HepG2 (cell line): ENCODE results near the gene YWHAB. TPM values are rescaled to one million over a fixed set of nuclear protein-coding genes. Genes with fewer than 3 reads are reported as not detected.
A peak's percentile ranks its signal among the peaks of the same experiment; 100 is the strongest.

Experiments used
- CHD4 ChIP-seq: fragments of 200-600 bp; sonication (generic); IDR thresholded peaks from 2 replicates; pipeline ENCODE4 v1.7.0; 2017; ENCODE audit warnings: mild to moderate bottlenecking, low read length, borderline replicate concordance
- FOXA1 ChIP-seq, 2 experiments: fragments of 450-650 bp in 1 of 2; sonication (generic) in 1 of 2; formaldehyde crosslinking in 1 of 2; IDR thresholded peaks; 2 replicates each; pipeline versions ENCODE4 v1.4.0 to v1.6.1; 2016 to 2020; ENCODE audit warnings: missing genetic modification reagents in 1 of 2
- FOXP4 ChIP-seq: sonication (generic); formaldehyde crosslinking; IDR thresholded peaks from 2 replicates; pipeline ENCODE4 v1.4.0; 2020; ENCODE audit warnings: missing genetic modification reagents
- HDAC1 ChIP-seq: sonication (generic); formaldehyde crosslinking; IDR thresholded peaks from 2 replicates; pipeline ENCODE4 v1.5.1; 2020; ENCODE audit warnings: mild to moderate bottlenecking, missing genetic modification reagents
- HOXA5 ChIP-seq: sonication (generic); formaldehyde crosslinking; IDR thresholded peaks from 2 replicates; pipeline ENCODE4 v1.4.0; 2020; ENCODE audit warnings: missing genetic modification reagents
- IKZF5 ChIP-seq: IDR thresholded peaks from 2 replicates; pipeline ENCODE4 v1.6.1; 2018; ENCODE audit warnings: missing genetic modification reagents, mild to moderate bottlenecking, missing compliant biosample characterization
- KLF15 ChIP-seq: sonication (generic); formaldehyde crosslinking; IDR thresholded peaks from 2 replicates; pipeline ENCODE4 v1.8.1; 2023; ENCODE audit warnings: borderline replicate concordance, mild to moderate bottlenecking, inconsistent platforms, missing genetic modification reagents, mixed read lengths
- MAFF ChIP-seq: IDR thresholded peaks from 2 replicates; pipeline ENCODE4 v1.6.1; 2011; ENCODE audit warnings: low read depth, low read length, improper control_type of control experiment
- MTERF4 ChIP-seq: sonication (generic); formaldehyde crosslinking; IDR thresholded peaks from 2 replicates; pipeline ENCODE4 v1.8.0; 2023; ENCODE audit warnings: mild to moderate bottlenecking, missing genetic modification reagents
- MTF2 ChIP-seq: sonication (generic); formaldehyde crosslinking; IDR thresholded peaks from 2 replicates; pipeline ENCODE4 v1.5.0; 2020; ENCODE audit warnings: missing genetic modification reagents, borderline replicate concordance
- NR2F6 ChIP-seq, 2 experiments: IDR thresholded peaks; 2 replicates each; pipeline ENCODE4 v1.6.1; 2016; ENCODE audit warnings: antibody characterized with exemption in 1 of 2, mild to moderate bottlenecking in 1 of 2
- PAX8 ChIP-seq: sonication (generic); formaldehyde crosslinking; IDR thresholded peaks from 2 replicates; pipeline ENCODE4 v1.8.0; 2022; ENCODE audit warnings: mild to moderate bottlenecking, missing genetic modification reagents, borderline replicate concordance
- RFX5 ChIP-seq: IDR thresholded peaks from 2 replicates; pipeline ENCODE4 v1.6.1; 2011; ENCODE audit warnings: low read depth, low read length, improper control_type of control experiment
- SALL1 ChIP-seq: sonication (generic); formaldehyde crosslinking; IDR thresholded peaks from 2 replicates; pipeline ENCODE4 v1.8.0; 2022; ENCODE audit warnings: mild to moderate bottlenecking, missing genetic modification reagents
- SP140L ChIP-seq: sonication (generic); formaldehyde crosslinking; IDR thresholded peaks from 2 replicates; pipeline ENCODE4 v1.4.0; 2020; ENCODE audit warnings: missing genetic modification reagents, borderline replicate concordance
- SRSF4 ChIP-seq: fragments of 200-400 bp; formaldehyde crosslinking; IDR thresholded peaks from one replicate; pipeline ENCODE4 v1.6.1; 2018; ENCODE audit warnings: mild to moderate bottlenecking, low read depth, low read length, moderate library complexity; ENCODE audit not compliant: poor library complexity, severe bottlenecking
- TRIM24 ChIP-seq: sonication (generic); formaldehyde crosslinking; IDR thresholded peaks from 2 replicates; pipeline ENCODE4 v1.8.0; 2022; ENCODE audit warnings: mild to moderate bottlenecking, missing genetic modification reagents
- ZBTB42 ChIP-seq: sonication (generic); formaldehyde crosslinking; IDR thresholded peaks from 2 replicates; pipeline ENCODE4 v1.5.0; 2020; ENCODE audit warnings: mild to moderate bottlenecking, missing genetic modification reagents
- ZFP1 ChIP-seq: IDR thresholded peaks from 2 replicates; pipeline ENCODE4 v1.6.1; 2016
- ZNF296 ChIP-seq: sonication (generic); formaldehyde crosslinking; conservative IDR thresholded peaks from 2 replicates; pipeline ENCODE4 v1.5.0; 2020; ENCODE audit warnings: mild to moderate bottlenecking, missing genetic modification reagents
- ZNF333 ChIP-seq: sonication (generic); formaldehyde crosslinking; IDR thresholded peaks from 2 replicates; pipeline ENCODE4 v1.4.0; 2020; ENCODE audit warnings: mild to moderate bottlenecking, missing genetic modification reagents, borderline replicate concordance
- ZNF468 ChIP-seq: sonication (generic); formaldehyde crosslinking; IDR thresholded peaks from 2 replicates; pipeline ENCODE4 v1.8.0; 2022; ENCODE audit warnings: mild to moderate bottlenecking, moderate library complexity, missing genetic modification reagents
- ZNF552 ChIP-seq: sonication (generic); formaldehyde crosslinking; IDR thresholded peaks from 2 replicates; pipeline ENCODE4 v1.9.0; 2022; ENCODE audit warnings: missing genetic modification reagents, mild to moderate bottlenecking, borderline replicate concordance
- ZNF570 ChIP-seq: sonication (generic); formaldehyde crosslinking; IDR thresholded peaks from 2 replicates; pipeline ENCODE4 v1.4.0; 2020; ENCODE audit warnings: mild to moderate bottlenecking, missing genetic modification reagents, borderline replicate concordance
- ZNF703 ChIP-seq: sonication (generic); formaldehyde crosslinking; IDR thresholded peaks from 2 replicates; pipeline ENCODE4 v1.5.1; 2020; ENCODE audit warnings: missing genetic modification reagents, mild to moderate bottlenecking, moderate library complexity, borderline replicate concordance
- ZSCAN22 ChIP-seq: sonication (generic); formaldehyde crosslinking; IDR thresholded peaks from 2 replicates; pipeline ENCODE4 v1.4.0; 2020; ENCODE audit warnings: mild to moderate bottlenecking, missing genetic modification reagents
- polyA plus RNA-seq, 8 experiments: library from polyadenylated mRNA; depleted of rRNA in 3 of 8; stranded (reverse) in 7 of 8; unstranded in 1 of 8; fragments of >200 nt; fragmentation: Illumina TruSeq in 4 of 8; extraction: Trizol in 4 of 8; gene quantifications; 2 replicates each; pipeline versions ENCODE4 v1.2.1 to v1.2.3, GENCODE V29; 2011 to 2016; ENCODE audit warnings: low read depth in 4 of 8, missing spikeins in 1 of 8, mixed read lengths in 1 of 8; ENCODE audit not compliant: insufficient read depth in 1 of 8
- total RNA-seq, 5 experiments: library from RNA; depleted of rRNA; stranded (reverse); fragments of >200 nt; fragmentation: Illumina TruSeq; extraction: Trizol; gene quantifications; 2 replicates each; pipeline ENCODE4 v1.2.3, GENCODE V29; 2016; ENCODE audit warnings: low read depth in 1 of 5

The YWHAB gene
- total and polyA plus RNA-seq, 2 of the 13 experiments (the other 11 are each of a cell fraction or from before 2014, with no cell fraction given), result 77.2 to 121 TPM

GRCh38 chr20:44909872-44910689 lies 24.6 kb downstream of the YWHAB start, which contains the start of gene PABPC1L (continued):
- TF ChIP-seq FOXP4 (CRISPR knock-in tag) (0 out of 2 replicates have a peak, but pooled peaks have one; percentile 15), ZNF552 (no peak), ZSCAN22 (CRISPR knock-in tag) (peak; percentile 45; the same call in 1 of the 2 replicates), ZNF570 (no peak), ZNF296 (CRISPR knock-in tag) (no peak), PAX8 (no peak), SALL1 (CRISPR knock-in tag) (peak; percentile 86), MTF2 (CRISPR knock-in tag) (peak; percentile 45; the same call in 1 of the 2 replicates), HDAC1 (CRISPR knock-in tag) (peak; percentile 94), KLF15 (no peak), SRSF4 (no peak), SP140L (no peak), CHD4 (no peak), ZNF468 (CRISPR knock-in tag) (peak; percentile 81; the same call in 1 of the 2 replicates), HOXA5 (CRISPR knock-in tag) (peak; percentile 83; the same call in 1 of the 2 replicates), FOXA1 (IDR thresholded peaks at IDR 0.05) (no peak), FOXA1 (CRISPR knock-in tag; IDR thresholded peaks at IDR 0.05) (no peak; the same call in 1 of the 2 replicates), RFX5 (no peak), NR2F6 (IDR thresholded peaks at IDR 0.05) (no peak), NR2F6 (CRISPR knock-in tag; IDR thresholded peaks at IDR 0.05) (peak; percentile 37; the same call in 1 of the 2 replicates), ZFP1 (CRISPR knock-in tag) (no peak; the same call in 1 of the 2 replicates), ZNF703 (CRISPR knock-in tag) (no peak), IKZF5 (CRISPR knock-in tag) (peak; percentile 83; the same call in 1 of the 2 replicates), ZBTB42 (CRISPR knock-in tag) (peak; percentile 50; the same call in 1 of the 2 replicates), TRIM24 (no peak), MTERF4 (no peak), MAFF (no peak), ZNF333 (CRISPR knock-in tag) (no peak; the same call in 1 of the 2 replicates)
